ENCODE data around the gene WSB2.

- TF ChIP-seq ZNF8 (CRISPR knock-in tag; IDR thresholded peaks at IDR 0.05): no peak
- no peak for TF ChIP-seq PATZ1 (CRISPR knock-in tag; IDR thresholded peaks at IDR 0.05; ENCODE audit: borderline replicate concordance)
Observed at GRCh38 chr12:118016424-118017264, 44.3 kb downstream of the WSB2 start, which contains the start of gene RFC5.
